K562 (cell line): ENCODE measurements around the gene EPHB2. TPM values are rescaled to one million over a fixed set of nuclear protein-coding genes. Genes with fewer than 3 reads are reported as not detected.

Experiments
- ATAC-seq: fragments of 200-7000 bp; cut with Tn5 transposase; 3 replicates; pipeline ENCODE4 v1.9.1; 2020; ENCODE audit warnings: moderate library complexity
- BruUV-seq: library from RNA; stranded (reverse); fragments of 400-500 nt; replicated peaks from 2 replicates; lab custom pipeline; 2021; lab: Mats Ljungman, UMichigan
- CTCF ChIA-PET: fragments of 300-600 bp; formaldehyde crosslinking; extraction: SDS; loops from one replicate; lab custom pipeline; 2021; ENCODE audit warnings: low intra/inter-chr PET ratio; lab: Yijun Ruan, JAX
- POLR2A ChIA-PET: fragments of 300-600, 350-650 bp; sonication (Branson Sonifier 250); formaldehyde crosslinking; extraction: SDS; loops from one replicate; lab custom pipeline; 2021; ENCODE audit warnings: antibody characterized with exemption, inconsistent platforms; lab: Yijun Ruan, JAX
- DNase-seq, 4 experiments: peaks; one replicate each; pipeline versions ENCODE4 v3.0.0 to v3.0.0-alpha.2; 2011 to 2018; ENCODE audit warnings: low spot score in 3 of 4, mixed read lengths in 3 of 4; ENCODE audit errors: extremely low read depth in 1 of 4
- FAIRE-seq: peaks from 2 replicates; lab custom pipeline; 2011; peaks lifted over from hg19 to GRCh38; lab: Jason Lieb, UNC
- H2AFZ ChIP-seq: 2 replicates; pipeline ENCODE4 v1.6.0; 2011; ENCODE audit warnings: low read depth, low read length, control low read depth, inconsistent platforms
- H3K27ac ChIP-seq: fragments of 200-600 bp; 3 replicates; pipeline ENCODE4 v1.8.0; 2011; ENCODE audit warnings: low read depth, mild to moderate bottlenecking, control low read depth, inconsistent platforms, low read length, moderate library complexity, mixed read lengths; ENCODE audit errors: extremely low read depth
- H3K27me3 ChIP-seq, 2 experiments: fragments of 300-600 bp in 1 of 2; 2 replicates in 1 of 2; 3 replicates in 1 of 2; pipeline versions ENCODE4 v1.6.0 to v1.8.0; 2011; ENCODE audit warnings: inconsistent platforms in 2 of 2, low read length in 2 of 2, mild to moderate bottlenecking in 1 of 2, mixed read lengths in 1 of 2, moderate library complexity in 1 of 2; ENCODE audit not compliant: control insufficient read depth in 2 of 2, insufficient read depth in 2 of 2
- H3K36me3 ChIP-seq: fragments of 300-600 bp; 3 replicates; pipeline ENCODE4 v1.8.0; 2011; ENCODE audit warnings: mild to moderate bottlenecking, low read length, inconsistent platforms; ENCODE audit not compliant: control insufficient read depth, insufficient read depth
- H3K4me1 ChIP-seq, 2 experiments: fragments of 200-600 bp in 1 of 2; replicated peaks in 1 of 2; 2 replicates in 1 of 2; 3 replicates in 1 of 2; pipeline versions ENCODE4 v1.5.1 to v1.8.0; 2011; ENCODE audit warnings: inconsistent platforms in 2 of 2, low read length in 2 of 2, mild to moderate bottlenecking in 1 of 2, mixed read lengths in 1 of 2, moderate library complexity in 1 of 2; ENCODE audit not compliant: control insufficient read depth in 2 of 2, insufficient read depth in 2 of 2
- H3K4me2 ChIP-seq: 2 replicates; pipeline ENCODE4 v1.6.1; 2011; ENCODE audit warnings: low read length, control low read depth, inconsistent platforms, mixed read lengths; ENCODE audit not compliant: insufficient read depth
- H3K4me3 ChIP-seq: fragments of 200-600 bp; sonication (generic), shearing (Covaris generic); 2 replicates; pipeline ENCODE4 v1.5.1; 2016; ENCODE audit warnings: control low read depth, inconsistent platforms
- H3K79me2 ChIP-seq: fragments of 200-600 bp; 3 replicates; pipeline ENCODE4 v1.8.0; 2011; ENCODE audit warnings: low read length, inconsistent platforms; ENCODE audit not compliant: control insufficient read depth, insufficient read depth
- H3K9ac ChIP-seq, 2 experiments: 2 replicates each; pipeline versions ENCODE4 v1.6.0 to v1.6.1; 2011; ENCODE audit warnings: low read depth in 2 of 2, low read length in 2 of 2, control low read depth in 1 of 2, inconsistent platforms in 1 of 2, mild to moderate bottlenecking in 1 of 2, mixed read lengths in 1 of 2; ENCODE audit not compliant: insufficient read depth in 1 of 2
- H3K9me1 ChIP-seq: one replicate; pipeline ENCODE4 v1.6.0; 2011; ENCODE audit warnings: inconsistent platforms, mild to moderate bottlenecking, low read length, moderate library complexity; ENCODE audit not compliant: control insufficient read depth, insufficient read depth
- H3K9me3 ChIP-seq: replicated peaks from 2 replicates; pipeline ENCODE4 v1.5.1; 2011; ENCODE audit warnings: low read depth, low read length, inconsistent platforms; ENCODE audit not compliant: control insufficient read depth, insufficient read depth
- H4K20me1 ChIP-seq: replicated peaks from 2 replicates; pipeline ENCODE4 v1.6.1; 2011; ENCODE audit warnings: low read length, inconsistent platforms, mixed read lengths; ENCODE audit not compliant: control insufficient read depth, insufficient read depth
- BCOR ChIP-seq: fragments of 450-650 bp; IDR thresholded peaks from 2 replicates; pipeline ENCODE4 v1.6.1; 2016
- MYC ChIP-seq, 2 experiments: fragments of 250-450 bp in 1 of 2; sonication (Bioruptor Pico) in 1 of 2; IDR thresholded peaks; 2 replicates each; pipeline versions ENCODE4 v1.5.1 to v1.6.1; 2012 to 2021; ENCODE audit warnings: low read depth in 2 of 2, borderline replicate concordance in 1 of 2, improper control_type of control experiment in 1 of 2, low read length in 1 of 2, mild to moderate bottlenecking in 1 of 2, moderate library complexity in 1 of 2
- RBM25 ChIP-seq: fragments of 200-400 bp; formaldehyde crosslinking; IDR thresholded peaks from 2 replicates; pipeline ENCODE4 v1.6.1; 2018; ENCODE audit warnings: low read length, low read depth, moderate library complexity; ENCODE audit not compliant: severe bottlenecking
- SNIP1 ChIP-seq: fragments of 450-650 bp; IDR thresholded peaks from 2 replicates; pipeline ENCODE4 v1.7.1; 2017; ENCODE audit warnings: low read depth, mild to moderate bottlenecking
- ZFP36 ChIP-seq: fragments of 150-350 bp; IDR thresholded peaks from 2 replicates; pipeline ENCODE4 v1.6.1; 2018; ENCODE audit warnings: low read length, low read depth; ENCODE audit not compliant: partially characterized antibody
- ZNF197 ChIP-seq: fragments of 200-800 bp; sonication (Bioruptor generic); IDR thresholded peaks from 2 replicates; pipeline ENCODE4 v1.6.1; 2016; ENCODE audit warnings: low read depth, missing genetic modification characterization, missing compliant biosample characterization
- WGBS: fragments of 100-300 bp; shearing (Covaris generic); methylation state at CpG from one replicate; pipeline ENCODE4 v1.1.6; 2016; ENCODE audit warnings: low coverage, mixed read lengths; ENCODE audit not compliant: insufficient coverage; ENCODE audit errors: missing lambda C conversion rate; 5-methylcytosine and 5-hydroxymethylcytosine counted together
- in situ Hi-C: fragments of 300-500 bp; cut with MboI; formaldehyde crosslinking; loops from 4 replicates; pipeline ENCODE4 v1.15.0; 2018; ENCODE audit warnings: inconsistent platforms, mixed read lengths
- intact Hi-C: fragments of 100-400 bp; cut with micrococcal nuclease; formaldehyde crosslinking; loops from 2 replicates; pipeline ENCODE4 v1.14.2; 2022
- polyA plus RNA-seq, 8 experiments: library from polyadenylated mRNA; depleted of rRNA in 4 of 8; stranded (reverse) in 5 of 8; unstranded in 3 of 8; fragments of >200 nt; fragmentation: Nextera tagmentation in 2 of 8; fragmentation: Illumina TruSeq in 1 of 8; extraction: Ambion mirVana in 2 of 8; extraction: Trizol in 1 of 8; gene quantifications; 2 replicates each; pipeline versions ENCODE4 v1.2.1 to v1.2.3, GENCODE V29; 2011 to 2014; ENCODE audit warnings: inconsistent platforms in 1 of 8, missing spikeins in 1 of 8
- total RNA-seq, 7 experiments: library from RNA; depleted of rRNA in 6 of 7; stranded (reverse); fragments of >200 nt in 6 of 7; fragmentation: Illumina TruSeq in 2 of 7; extraction: Trizol in 2 of 7; gene quantifications; 2 replicates each; pipeline versions ENCODE4 v1.2.1 to v1.2.3, GENCODE V29; 2011 to 2021; ENCODE audit warnings: low replicate concordance in 1 of 7
- TF ChIP-seq, protein P1 (sequence below): fragments of 250-450 bp; sonication (Bioruptor Pico); IDR thresholded peaks from 2 replicates; pipeline ENCODE4 v1.8.0; 2022; ENCODE audit warnings: moderate library complexity, mild to moderate bottlenecking, inconsistent platforms

EPHB2 gene
- total and polyA plus RNA-seq, 9 of the 15 experiments (the other 6 are each of a cell fraction or from before 2014, with no cell fraction given) = not detected

DNA sequence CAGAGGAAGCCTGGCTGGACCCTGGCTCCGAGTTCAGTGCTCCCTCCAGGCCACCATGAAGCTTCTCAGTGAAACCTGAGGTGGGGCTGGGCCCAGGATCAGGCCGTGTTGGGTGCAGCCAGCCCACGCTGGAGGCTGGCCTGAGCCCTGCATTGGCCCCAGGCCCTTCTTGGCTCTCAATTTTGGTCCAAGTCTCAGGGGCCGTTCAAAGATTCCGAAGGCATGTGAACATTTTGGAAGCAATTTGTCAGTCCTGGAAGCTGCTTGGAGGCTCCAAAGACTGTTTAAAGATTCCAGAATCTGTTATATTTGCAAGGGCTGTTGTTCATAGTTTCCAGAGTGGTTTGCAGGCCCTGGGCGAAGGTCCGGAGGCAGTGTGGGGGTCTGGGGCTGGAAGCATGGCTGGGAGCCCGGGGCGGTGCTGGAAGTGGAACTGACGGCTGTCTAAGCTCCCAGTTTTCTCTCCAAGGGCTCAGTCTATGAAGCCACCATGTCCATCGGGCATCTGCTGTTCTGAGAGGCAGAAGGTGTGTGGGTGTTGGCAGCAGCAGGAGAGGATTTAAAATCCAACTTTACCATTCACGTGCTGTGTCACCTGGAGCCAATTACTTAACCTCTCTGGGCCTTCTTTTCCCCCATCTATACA is 104.9 kb downstream of the EPHB2 start:
- intact Hi-C loops (no loop called here), in situ Hi-C loops (no loop called here)
- no peak for DNase-seq
- Histone ChIP-seq H2AFZ (no peak overlapping the region), H3K4me2 (no peak overlapping the region), H3K27ac (no peak overlapping the region), H3K9me3 (no peaks in the 10 kb centered on the region), H3K79me2 (no peaks in the 10 kb centered on the region), H3K9me1 (no peaks in the 10 kb centered on the region), H3K9ac (no peak overlapping the region), H3K4me3 (no peak overlapping the region), H4K20me1 (peaks cover 9% of the 10 kb centered on the region), H3K4me1 (peaks cover 0 to 3% of the 10 kb centered on the region in 2 experiments; a peak in 1 of 5 replicates), H3K27me3 (peaks cover 2 to 21% of the 10 kb centered on the region in 2 experiments; a peak in 4 of 5 replicates), H3K36me3 (no peaks in the 10 kb centered on the region)
- TF ChIP-seq, protein P1, sequence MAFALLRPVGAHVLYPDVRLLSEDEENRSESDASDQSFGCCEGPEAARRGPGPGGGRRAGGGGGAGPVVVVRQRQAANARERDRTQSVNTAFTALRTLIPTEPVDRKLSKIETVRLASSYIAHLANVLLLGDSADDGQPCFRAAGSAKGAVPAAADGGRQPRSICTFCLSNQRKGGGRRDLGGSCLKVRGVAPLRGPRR (CRISPR knock-in tag) = no peak
- TF ChIP-seq SNIP1 (no peak), ZFP36 (peak; percentile 73), MYC (IDR thresholded peaks at IDR 0.05; ENCODE audit: low read depth, low read length) (no peak), MYC (CRISPR knock-in tag; IDR thresholded peaks at IDR 0.05; ENCODE audit: borderline replicate concordance, low read depth) (no peak), RBM25 (peak; percentile 75), BCOR (peak; percentile 66; the same call in 1 of the 2 replicates), ZNF197 (CRISPR knock-in tag) (no peak)
- CTCF ChIA-PET = no interaction called here
- ATAC-seq = peak; percentile 25; the same call in 2 of the 3 replicates
- 3% methylated on average over 12 of the region's 12 CpGs for WGBS
- POLR2A ChIA-PET = interaction anchor here (0.7 kb wide), 1 partner anchor 9 kb away, joined by 3 read pairs; no protein-coding TSS in a partner anchor
- FAIRE-seq = no peak
- BruUV-seq = no TSS peak
